Progenitor cell of endocrine pancreas (in vitro differentiated cells): ENCODE results near the gene SPSB1. TPM values are rescaled to one million over a fixed set of nuclear protein-coding genes. Genes with fewer than 3 reads are reported as not detected.
A peak's percentile ranks its signal among the peaks of the same experiment; 100 is the strongest.

Experiments
- DNase-seq: peaks from one replicate; pipeline ENCODE4 v3.0.0; 2021; ENCODE audit warnings: low spot score; ENCODE audit not compliant: unreplicated experiment
- H3K27ac Mint-ChIP-seq: 2 replicates; pipeline ENCODE4 v1.8.0; 2021; ENCODE audit warnings: mild to moderate bottlenecking, moderate library complexity, mixed read lengths
- H3K27me3 Mint-ChIP-seq: 2 replicates; pipeline ENCODE4 v1.8.0; 2021; ENCODE audit warnings: mixed read lengths
- H3K36me3 Mint-ChIP-seq: 2 replicates; pipeline ENCODE4 v1.8.0; 2022; ENCODE audit warnings: mixed read lengths; ENCODE audit not compliant: insufficient read depth
- H3K4me1 Mint-ChIP-seq: 2 replicates; pipeline ENCODE4 v1.8.0; 2021; ENCODE audit warnings: low read depth, mixed read lengths
- H3K4me3 Mint-ChIP-seq: 2 replicates; pipeline ENCODE4 v1.8.0; 2021; ENCODE audit warnings: low read depth, mild to moderate bottlenecking, moderate library complexity, mixed read lengths
- H3K9me3 Mint-ChIP-seq: 2 replicates; pipeline ENCODE4 v1.8.0; 2021; ENCODE audit warnings: low read depth, mixed read lengths
- CTCF ChIP-seq: fragments of 200-600 bp; sonication (generic); IDR thresholded peaks from one replicate; pipeline ENCODE4 v1.5.0; 2021; ENCODE audit warnings: antibody characterized with exemption, mild to moderate bottlenecking; ENCODE audit not compliant: unreplicated experiment
- total RNA-seq: library from RNA; stranded (reverse); gene quantifications from 2 replicates; pipeline ENCODE4 v1.2.1, GENCODE V29; 2021

SPSB1 gene
- total RNA-seq, 1 donor from 2014 or later: 6.6 TPM

GRCh38 chr1:9345922-9346321 lies 53.2 kb downstream of the SPSB1 start:
- Mint-ChIP-seq H3K27ac (peak overlapping the region; percentile 31), H3K4me1 (peaks cover 18% of the 10 kb centered on the region), H3K27me3 (no peaks in the 10 kb centered on the region), H3K4me3 (no peak overlapping the region), H3K9me3 (peaks cover 4% of the 10 kb centered on the region), H3K36me3 (peaks cover 5% of the 10 kb centered on the region)
- DNase-seq: no peak
- no peak for TF ChIP-seq CTCF

GRCh38 chr1:9346566-9346965 lies 53.9 kb downstream of the SPSB1 start:
- no peak for DNase-seq
- H3K27me3 Mint-ChIP-seq: no peaks in the 10 kb centered on the region
- H3K9me3 Mint-ChIP-seq: peaks cover 4% of the 10 kb centered on the region
- no peak for TF ChIP-seq CTCF
- H3K4me1 Mint-ChIP-seq: peaks cover 20% of the 10 kb centered on the region
- H3K27ac Mint-ChIP-seq: peak overlapping the region; percentile 69
- H3K36me3 Mint-ChIP-seq: peaks cover 5% of the 10 kb centered on the region
- H3K4me3 Mint-ChIP-seq: no peak overlapping the region

GRCh38 chr1:9347095-9347850 lies 54.6 kb downstream of the SPSB1 start:
- Mint-ChIP-seq H3K27ac (no peak overlapping the region), H3K4me3 (no peak overlapping the region), H3K4me1 (peaks cover 20% of the 10 kb centered on the region), H3K27me3 (no peaks in the 10 kb centered on the region), H3K36me3 (peaks cover 5% of the 10 kb centered on the region), H3K9me3 (peaks cover 4% of the 10 kb centered on the region)
- no peak for TF ChIP-seq CTCF
- no peak for DNase-seq

GRCh38 chr1:9349331-9349851 lies 56.7 kb downstream of the SPSB1 start:
- no peaks in the 10 kb centered on the region for H3K27me3 Mint-ChIP-seq
- H3K4me3 Mint-ChIP-seq: no peak overlapping the region
- H3K9me3 Mint-ChIP-seq: no peaks in the 10 kb centered on the region
- TF ChIP-seq CTCF: no peak
- H3K36me3 Mint-ChIP-seq: no peaks in the 10 kb centered on the region
- H3K4me1 Mint-ChIP-seq: peaks cover 21% of the 10 kb centered on the region
- H3K27ac Mint-ChIP-seq: peak overlapping the region; percentile 9
- DNase-seq: no peak

- no peak for DNase-seq
- Mint-ChIP-seq H3K36me3 (no peaks in the 10 kb centered on the region), H3K4me1 (peaks cover 24% of the 10 kb centered on the region), H3K27me3 (no peaks in the 10 kb centered on the region), H3K9me3 (no peaks in the 10 kb centered on the region), H3K27ac (peak overlapping the region; percentile 9), H3K4me3 (no peak overlapping the region)
- TF ChIP-seq CTCF: no peak
Measured at GRCh38 chr1:9350013-9350908, 57.6 kb downstream of the SPSB1 start.
